Activated CD8-positive, alpha-beta T cell treated with anti-CD3 and anti-CD28 coated beads, Interleukin-2, amount 10 ng/mL, durations not matched to agents 7 days and 5 days (primary cell): ENCODE results near the gene SELENOO. TPM values are rescaled to one million over a fixed set of nuclear protein-coding genes. Genes with fewer than 3 reads are reported as not detected.

Experiments
- ATAC-seq: fragments of 150-1000 bp; cut with Tn5 transposase; one replicate; pipeline ENCODE4 v1.10.0; 2021; ENCODE audit warnings: moderate library complexity
- CTCF ChIA-PET: fragments of 350-600 bp; sonication (Branson Sonifier 250); formaldehyde crosslinking; loops from one replicate; lab custom pipeline; 2021; ENCODE audit warnings: antibody characterized with exemption; lab: Charles Lee
- POLR2A ChIA-PET: fragments of 350-600 bp; sonication (Branson Sonifier 250); formaldehyde crosslinking; loops from one replicate; lab custom pipeline; 2021; ENCODE audit warnings: antibody characterized with exemption; lab: Charles Lee
- DNase-seq: peaks from one replicate; pipeline ENCODE4 v3.0.0-alpha.2; 2020
- H3K27ac Mint-ChIP-seq: one replicate; pipeline ENCODE4 v1.8.0; 2021; ENCODE audit warnings: mild to moderate bottlenecking, mixed read lengths
- H3K27me3 Mint-ChIP-seq: one replicate; pipeline ENCODE4 v1.8.0; 2021; ENCODE audit warnings: low read depth, mixed read lengths
- H3K36me3 Mint-ChIP-seq: one replicate; pipeline ENCODE4 v1.8.0; 2021; ENCODE audit warnings: low read depth, mixed read lengths
- H3K4me1 Mint-ChIP-seq: one replicate; pipeline ENCODE4 v1.8.0; 2021; ENCODE audit warnings: low read depth, mixed read lengths
- H3K4me3 Mint-ChIP-seq: one replicate; pipeline ENCODE4 v1.8.0; 2021; ENCODE audit warnings: mild to moderate bottlenecking, mixed read lengths
- H3K9me3 Mint-ChIP-seq: one replicate; pipeline ENCODE4 v1.8.0; 2022; ENCODE audit warnings: mixed read lengths; ENCODE audit not compliant: insufficient read depth
- total RNA-seq, 2 experiments: library from RNA; stranded (reverse); gene quantifications; one replicate each; pipeline ENCODE4 v1.2.3, GENCODE V29; 2021

Gene SELENOO
- total RNA-seq, 2 experiments from 2014 or later = 23.6 to 24.4 TPM

DNA sequence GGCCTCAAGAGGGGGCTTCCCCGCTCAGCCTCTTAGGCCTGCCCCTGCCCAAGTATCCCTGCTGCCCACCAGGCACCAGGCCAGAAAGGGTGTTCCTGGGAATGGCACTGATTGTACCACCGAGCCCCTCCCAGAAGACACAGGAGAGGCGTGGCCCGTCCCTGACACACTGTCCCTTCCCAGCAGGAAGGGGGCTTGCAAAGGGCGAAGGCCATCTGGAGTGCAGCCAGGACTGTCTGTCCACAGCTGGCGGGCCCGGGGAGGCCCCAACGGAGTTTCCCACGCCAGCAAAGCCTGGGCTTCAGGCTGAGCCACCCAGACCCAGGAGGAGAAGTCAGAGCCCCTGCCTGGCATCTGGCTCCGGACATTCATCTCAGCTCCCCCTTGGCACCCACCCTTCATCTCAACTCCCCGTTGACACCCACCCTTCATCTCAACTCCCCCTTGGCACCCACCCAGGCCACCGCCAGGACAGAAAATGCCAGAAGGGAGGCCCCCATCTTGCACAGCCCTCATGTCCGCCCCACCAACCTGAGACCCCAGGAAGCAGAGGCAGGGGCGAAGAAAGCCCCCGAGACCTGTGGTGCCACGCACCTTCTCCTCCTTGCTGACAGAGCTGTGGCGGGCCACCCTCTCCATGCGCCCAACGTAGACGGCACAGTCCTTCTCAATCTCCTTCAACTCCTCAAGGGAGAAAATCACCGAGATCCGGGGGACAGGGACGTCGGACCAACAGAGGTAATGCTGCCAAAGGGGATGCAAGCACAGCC, 24.6 kb downstream of the SELENOO start:
- Mint-ChIP-seq H3K36me3 (peaks cover 36% of the 10 kb centered on the region), H3K27ac (no peak overlapping the region), H3K4me3 (no peak overlapping the region), H3K27me3 (no peaks in the 10 kb centered on the region), H3K9me3 (no peaks in the 10 kb centered on the region), H3K4me1 (no peaks in the 10 kb centered on the region)
- DNase-seq (no peak), ATAC-seq (no peak)
- ChIA-PET POLR2A (no interaction called here), CTCF (no interaction called here)

DNA sequence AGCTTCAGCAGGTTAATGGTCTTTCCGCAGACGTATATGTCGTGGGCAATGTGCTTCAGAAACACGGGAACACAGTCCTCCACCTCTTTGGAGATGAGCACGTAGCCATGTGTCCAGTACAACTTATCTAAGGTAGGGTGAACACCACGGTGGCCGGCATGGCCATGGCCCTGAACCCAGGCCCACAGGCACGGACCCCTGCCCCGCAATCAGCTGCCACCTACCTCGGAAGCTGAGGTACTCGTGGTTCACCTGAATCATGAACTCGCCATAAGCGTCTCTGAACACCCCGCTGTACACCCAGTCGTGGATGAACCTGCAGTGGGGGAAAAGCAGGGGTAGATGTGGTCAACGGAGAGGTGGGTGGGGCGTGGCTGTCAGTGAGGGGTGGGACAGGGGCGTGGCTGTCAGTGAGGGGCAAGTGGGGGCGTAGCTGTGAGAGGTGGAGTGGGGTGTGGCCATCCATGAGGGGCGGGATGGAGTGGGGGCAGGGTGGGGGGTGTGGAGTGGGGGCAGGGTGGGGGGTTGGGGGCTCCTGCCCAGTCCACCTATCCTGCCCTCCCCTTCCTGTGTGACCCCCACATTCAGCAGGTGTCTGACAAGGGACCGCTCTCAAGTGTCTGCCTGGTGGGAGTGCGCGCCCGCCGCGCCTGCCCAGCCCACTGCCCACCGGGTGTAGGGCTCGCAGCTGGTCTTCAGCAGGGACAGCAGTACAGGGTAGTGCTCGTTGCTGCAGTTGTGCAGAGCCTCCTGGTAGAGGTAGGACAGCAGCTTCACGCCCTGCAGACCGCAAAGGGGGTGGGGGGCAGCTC, 25.5 kb downstream of the SELENOO start:
- DNase-seq = no peak
- CTCF ChIA-PET = no interaction called here
- Mint-ChIP-seq H3K27me3 (no peaks in the 10 kb centered on the region), H3K36me3 (peaks cover 30% of the 10 kb centered on the region), H3K9me3 (no peaks in the 10 kb centered on the region), H3K27ac (no peak overlapping the region), H3K4me3 (no peak overlapping the region), H3K4me1 (no peaks in the 10 kb centered on the region)
- ATAC-seq = no peak
- POLR2A ChIA-PET = no interaction called here

DNA sequence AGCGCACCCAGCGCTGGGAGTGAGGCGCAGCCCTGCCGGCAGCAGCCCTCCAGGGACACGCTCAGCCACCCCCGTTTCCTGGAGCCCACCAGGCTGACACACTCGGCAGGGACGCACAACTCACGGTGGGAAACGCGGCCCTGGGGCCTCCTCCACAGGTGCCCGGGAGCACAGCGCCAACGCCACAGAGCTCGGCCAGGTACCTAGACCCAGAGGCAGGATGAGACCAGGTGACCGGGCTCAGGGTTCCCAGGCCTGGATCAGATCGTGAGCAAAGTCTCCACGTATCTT, 26.0 kb downstream of the SELENOO start:
- CTCF ChIA-PET = no interaction called here
- DNase-seq = no peak
- H3K9me3 Mint-ChIP-seq = no peaks in the 10 kb centered on the region
- no peak overlapping the region for H3K27ac Mint-ChIP-seq
- H3K4me1 Mint-ChIP-seq = no peaks in the 10 kb centered on the region
- no peak for ATAC-seq
- POLR2A ChIA-PET = no interaction called here
- peaks cover 30% of the 10 kb centered on the region for H3K36me3 Mint-ChIP-seq
- H3K4me3 Mint-ChIP-seq = no peak overlapping the region
- no peaks in the 10 kb centered on the region for H3K27me3 Mint-ChIP-seq

DNA sequence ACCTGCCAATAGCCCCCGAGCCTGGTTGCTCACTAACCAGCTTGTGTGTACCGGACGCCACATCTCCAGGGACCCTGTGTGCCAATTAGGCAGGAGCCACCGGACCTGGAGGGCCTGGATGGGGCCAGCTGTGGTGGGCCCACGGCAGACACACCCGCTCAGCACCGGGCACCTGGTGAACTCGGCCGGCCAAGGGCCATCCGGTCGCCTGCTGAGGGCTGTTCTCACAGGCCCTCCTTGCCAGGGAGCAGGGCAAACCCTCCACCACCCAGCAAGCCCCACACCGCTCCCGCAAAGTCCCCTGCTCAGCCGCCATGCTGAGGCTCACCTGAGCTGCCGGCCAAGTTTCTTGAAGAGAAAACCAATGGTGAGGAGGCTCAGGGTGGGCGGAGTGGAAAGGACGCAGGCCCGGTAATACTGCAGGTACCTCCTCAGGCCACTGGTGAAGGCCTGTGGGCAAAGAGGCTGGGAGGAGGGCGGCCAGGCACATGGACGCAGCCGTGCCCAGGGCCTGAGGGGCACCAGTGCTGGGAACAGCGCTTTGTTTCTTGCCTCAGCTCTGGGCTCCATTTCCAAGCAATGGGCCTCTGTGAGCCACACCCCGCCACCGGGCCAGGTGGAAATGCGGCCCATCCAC, 26.9 kb downstream of the SELENOO start:
- DNase-seq (no peak), ATAC-seq (no peak)
- H3K9me3 Mint-ChIP-seq = no peaks in the 10 kb centered on the region
- H3K4me1 Mint-ChIP-seq = no peaks in the 10 kb centered on the region
- ChIA-PET CTCF (interaction anchor here (1.2 kb wide), 1 partner anchor 24 kb away, joined by 3 read pairs; no protein-coding TSS in a partner anchor), POLR2A (no interaction called here)
- no peak overlapping the region for H3K4me3 Mint-ChIP-seq
- no peak overlapping the region for H3K27ac Mint-ChIP-seq
- peaks cover 29% of the 10 kb centered on the region for H3K36me3 Mint-ChIP-seq
- no peaks in the 10 kb centered on the region for H3K27me3 Mint-ChIP-seq

DNA sequence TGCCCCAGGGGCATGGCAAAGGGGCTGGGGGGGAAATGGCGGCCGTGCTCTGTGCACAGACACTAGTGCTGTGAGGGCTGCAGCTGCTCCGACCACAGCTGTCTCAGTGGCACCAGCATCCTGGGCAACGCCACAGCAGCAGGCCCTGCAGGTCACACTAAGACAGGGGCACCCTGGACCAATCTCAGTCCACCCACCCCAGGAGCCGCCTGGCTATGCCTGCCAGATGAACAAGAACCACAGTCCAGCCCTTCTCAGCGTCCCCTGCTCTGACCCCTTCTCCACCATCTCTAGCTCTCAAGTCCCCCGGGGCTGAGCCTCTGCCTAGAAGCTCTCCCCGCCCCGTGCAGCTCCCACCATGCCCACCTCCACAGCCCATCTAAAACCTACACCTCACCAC, 27.6 kb downstream of the SELENOO start:
- Mint-ChIP-seq H3K27me3 (no peaks in the 10 kb centered on the region), H3K9me3 (no peaks in the 10 kb centered on the region), H3K4me1 (no peaks in the 10 kb centered on the region), H3K36me3 (peaks cover 31% of the 10 kb centered on the region), H3K27ac (peak overlapping the region; percentile 39), H3K4me3 (no peak overlapping the region)
- ChIA-PET POLR2A (no interaction called here), CTCF (interaction anchor here (1.2 kb wide), 1 partner anchor 25 kb away, joined by 3 read pairs; no protein-coding TSS in a partner anchor)
- DNase-seq (no peak), ATAC-seq (no peak)

DNA sequence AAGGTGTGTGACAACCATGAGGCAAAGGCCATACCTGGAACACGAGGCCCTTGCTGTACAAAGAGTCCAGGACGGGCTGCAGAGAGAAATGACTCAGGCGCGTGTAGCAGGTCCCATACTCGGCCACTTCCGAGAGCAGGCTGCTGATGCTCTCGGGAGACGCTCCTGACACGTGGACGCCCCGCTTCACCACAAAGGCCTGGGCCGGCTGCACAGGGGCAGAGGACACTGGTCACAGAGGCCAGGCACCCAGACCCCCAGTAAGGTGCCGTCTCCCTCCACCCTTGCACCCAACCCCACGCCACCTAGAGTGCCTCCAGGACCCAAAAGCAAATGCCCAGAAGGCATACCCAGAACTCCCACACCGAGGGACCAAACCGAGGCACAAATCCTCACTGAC, 28.6 kb downstream of the SELENOO start:
- H3K36me3 Mint-ChIP-seq = peaks cover 33% of the 10 kb centered on the region
- DNase-seq = no peak
- no peaks in the 10 kb centered on the region for H3K27me3 Mint-ChIP-seq
- H3K9me3 Mint-ChIP-seq = no peaks in the 10 kb centered on the region
- H3K27ac Mint-ChIP-seq = peak overlapping the region; percentile 46
- H3K4me1 Mint-ChIP-seq = no peaks in the 10 kb centered on the region
- H3K4me3 Mint-ChIP-seq = no peak overlapping the region
- POLR2A ChIA-PET = no interaction called here
- CTCF ChIA-PET = interaction anchor here (1.4 kb wide), 1 partner anchor 13 kb away, joined by 4 read pairs; no protein-coding TSS in a partner anchor
- no peak for ATAC-seq

DNA sequence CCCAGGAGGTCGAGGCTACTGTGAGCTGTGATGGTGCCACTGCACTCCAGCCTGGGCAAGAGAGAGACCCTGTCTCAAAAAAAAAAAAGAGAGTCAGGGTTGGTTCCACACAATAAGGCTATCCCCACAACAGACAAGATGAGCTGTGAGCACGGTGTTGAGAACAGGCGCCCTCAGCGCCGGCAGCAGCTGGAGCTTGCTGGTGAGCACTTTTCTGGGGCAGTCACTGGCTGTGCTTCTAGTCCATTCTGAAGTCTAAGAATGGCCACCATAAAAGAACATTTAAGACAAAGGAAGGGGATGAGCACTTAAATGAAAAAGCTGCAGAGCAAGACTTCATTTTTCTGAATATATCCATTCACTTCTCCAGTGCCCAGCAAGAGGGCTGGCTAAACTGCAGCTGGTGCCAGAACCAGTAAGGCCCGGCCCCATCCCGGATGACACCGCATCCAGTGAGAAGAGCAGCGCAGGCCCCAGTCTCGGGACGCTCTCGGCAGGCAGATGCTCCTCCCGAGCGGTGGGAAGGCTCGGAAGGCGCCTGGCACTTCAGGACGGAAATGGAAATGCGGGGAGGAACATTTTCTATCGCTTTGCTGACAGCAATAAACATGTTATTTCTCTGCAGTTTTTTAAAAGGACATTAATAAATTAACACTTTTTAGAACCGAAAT, 31.8 kb downstream of the SELENOO start:
- ATAC-seq (no peak), DNase-seq (no peak)
- Mint-ChIP-seq H3K27ac (no peak overlapping the region), H3K4me3 (no peak overlapping the region), H3K9me3 (no peaks in the 10 kb centered on the region), H3K36me3 (peaks cover 41% of the 10 kb centered on the region), H3K27me3 (no peaks in the 10 kb centered on the region), H3K4me1 (peaks cover 11% of the 10 kb centered on the region)
- CTCF ChIA-PET = interaction anchor here (2.3 kb wide), 1 partner anchor 8 kb away, joined by 10 read pairs; no protein-coding TSS in a partner anchor
- POLR2A ChIA-PET = interaction anchor here (0.7 kb wide), 1 partner anchor 18 kb away, joined by 3 read pairs; the partner anchor contains the start of gene HDAC10

DNA sequence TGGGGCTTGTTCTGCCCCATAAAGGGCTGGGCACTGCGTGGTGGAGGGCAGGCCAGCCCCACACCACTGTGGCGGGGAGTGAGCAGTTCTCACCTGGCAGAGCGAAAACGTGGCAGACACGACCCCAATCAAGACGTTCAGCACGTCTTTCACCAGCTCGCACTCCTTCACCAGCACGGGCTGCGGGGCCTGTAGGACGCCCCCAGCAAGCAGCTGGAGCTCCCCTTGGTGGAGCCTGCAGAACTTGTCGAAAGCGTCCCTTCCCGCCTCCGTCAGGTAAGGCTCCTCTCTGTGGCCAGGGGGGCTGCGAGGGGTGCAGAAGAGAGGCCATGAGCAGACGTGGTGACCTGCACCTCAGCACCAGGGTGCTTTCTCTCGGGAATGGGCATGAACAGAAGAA, 32.4 kb downstream of the SELENOO start:
- Mint-ChIP-seq H3K27me3 (no peaks in the 10 kb centered on the region), H3K4me1 (peaks cover 12% of the 10 kb centered on the region)

DNA sequence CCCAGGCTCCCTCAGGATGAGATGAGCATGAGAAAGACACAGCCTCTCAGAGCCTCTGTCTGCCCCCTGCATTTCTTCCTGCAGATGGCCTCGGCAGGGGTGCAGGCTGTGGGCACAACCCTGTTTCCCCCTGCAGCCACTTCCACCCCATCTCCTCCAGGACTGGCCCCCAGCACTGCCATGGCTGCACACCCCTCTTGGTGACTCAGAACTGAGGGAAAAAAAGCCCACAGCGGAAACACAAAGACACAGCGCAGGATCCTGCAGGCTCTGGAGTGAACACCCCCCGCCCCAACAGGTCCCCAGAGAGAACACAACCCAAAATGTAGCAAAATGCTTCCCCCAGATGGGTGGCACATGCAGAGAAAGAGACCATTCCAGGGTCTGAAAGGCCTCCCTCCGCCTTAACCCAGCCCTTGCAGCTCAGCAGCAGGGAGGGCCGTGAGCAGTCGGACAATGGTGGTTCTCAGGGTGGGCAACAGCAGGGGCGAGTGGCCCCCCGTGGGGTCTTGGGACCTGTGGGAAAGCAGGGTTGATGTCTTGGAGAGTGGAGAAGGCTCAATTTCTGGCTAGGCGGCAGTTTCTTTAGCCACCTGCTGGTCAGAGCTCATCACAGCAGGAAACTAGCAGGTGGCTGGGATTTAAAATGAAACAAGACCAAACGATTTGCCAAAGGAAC, 36.1 kb downstream of the SELENOO start:
- ChIA-PET CTCF (interaction anchor here (0.6 to 1.9 kb wide), 5 partner anchors 14 to 214 kb away, joined by 3 to 9 read pairs (median 3); partner anchors contain the start of gene HDAC10), POLR2A (no interaction called here)
- H3K9me3 Mint-ChIP-seq = no peaks in the 10 kb centered on the region
- no peak overlapping the region for H3K27ac Mint-ChIP-seq
- H3K4me3 Mint-ChIP-seq = no peak overlapping the region
- peaks cover 22% of the 10 kb centered on the region for H3K4me1 Mint-ChIP-seq
- peaks cover 46% of the 10 kb centered on the region for H3K36me3 Mint-ChIP-seq
- H3K27me3 Mint-ChIP-seq = no peaks in the 10 kb centered on the region
- no peak for DNase-seq
- no peak for ATAC-seq

More for the DNA sequence above, 32.4 kb downstream of the SELENOO start:
- no peak overlapping the region for H3K27ac Mint-ChIP-seq
- H3K4me3 Mint-ChIP-seq = no peak overlapping the region
- no peak for DNase-seq
- H3K9me3 Mint-ChIP-seq = no peaks in the 10 kb centered on the region
- no peak for ATAC-seq
- ChIA-PET CTCF (no interaction called here), POLR2A (interaction anchor here (0.7 kb wide), 1 partner anchor 18 kb away, joined by 3 read pairs; the partner anchor contains the start of gene HDAC10)
- peaks cover 44% of the 10 kb centered on the region for H3K36me3 Mint-ChIP-seq

DNA sequence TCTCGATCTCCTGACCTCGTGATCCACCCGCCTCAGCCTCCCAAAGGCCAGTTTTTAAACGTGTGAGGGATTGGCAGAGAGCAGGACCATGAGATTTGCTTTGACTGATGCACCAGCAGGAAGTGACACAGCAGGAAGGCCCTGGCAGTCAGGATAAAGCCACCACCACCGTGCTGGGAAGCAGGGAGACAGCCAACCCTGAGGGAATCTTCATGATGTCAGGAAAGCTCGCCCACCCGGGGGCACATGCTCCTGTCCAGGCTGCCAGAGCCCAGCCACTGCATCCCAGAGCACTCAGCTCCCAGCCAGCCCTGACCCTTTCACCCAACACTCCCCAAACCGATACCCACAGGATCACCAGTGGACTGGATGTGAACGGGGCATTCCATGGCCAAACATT, 37.9 kb downstream of the SELENOO start:
- H3K27me3 Mint-ChIP-seq = no peaks in the 10 kb centered on the region
- POLR2A ChIA-PET = no interaction called here
- no peak for ATAC-seq
- H3K9me3 Mint-ChIP-seq = no peaks in the 10 kb centered on the region
- no peak overlapping the region for H3K27ac Mint-ChIP-seq
- no peak overlapping the region for H3K4me3 Mint-ChIP-seq
- peaks cover 35% of the 10 kb centered on the region for H3K4me1 Mint-ChIP-seq
- CTCF ChIA-PET = interaction anchor here (0.7 to 3.0 kb wide), 2 partner anchors 12 to 472 kb away, joined by 3 to 9 read pairs; partner anchors contain the start of gene HDAC10
- no peak for DNase-seq
- peaks cover 41% of the 10 kb centered on the region for H3K36me3 Mint-ChIP-seq
